ENCODE results near the gene BTBD2. TPM values are rescaled to one million over a fixed set of nuclear protein-coding genes. Genes with fewer than 3 reads are reported as not detected.

BTBD2 gene
- total RNA-seq, 1 experiment from 2014 or later, result 52.2 TPM

DNA sequence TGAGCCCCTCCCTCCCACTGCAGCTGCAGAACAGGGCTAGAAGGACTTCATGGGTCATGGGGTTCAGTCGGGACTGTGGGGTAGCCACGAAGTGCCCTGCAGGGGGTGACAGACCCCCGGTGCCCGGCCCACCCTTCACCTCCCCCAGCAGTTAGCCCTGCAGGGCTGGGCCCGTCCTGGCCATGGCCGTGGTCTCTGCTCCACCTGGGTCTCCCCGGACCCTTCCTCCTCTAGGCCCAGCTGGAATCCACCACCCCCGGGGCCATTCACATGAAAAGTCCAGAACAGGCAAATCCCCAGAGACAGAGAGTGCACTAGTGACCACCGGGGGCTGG, 18.3 kb upstream of the BTBD2 start:
- CTCF ChIA-PET, result no interaction called here
- intact Hi-C loops (cut with micrococcal nuclease; ENCODE audit: unreplicated experiment), result no loop called here
- no peaks in the 10 kb centered on the region for H3K36me3 ChIP-seq (ENCODE audit: control insufficient read depth, insufficient read depth, low read length)
- Mint-ChIP-seq H3K4me1 (ENCODE audit: low read depth, unreplicated experiment) (no peaks in the 10 kb centered on the region), H3K27me3 (ENCODE audit: insufficient read depth, unreplicated experiment) (no peaks in the 10 kb centered on the region), H3K36me3 (ENCODE audit: insufficient read depth, unreplicated experiment) (peaks cover 26% of the 10 kb centered on the region), H3K27ac (ENCODE audit: unreplicated experiment) (no peak overlapping the region), H3K9me3 (ENCODE audit: unreplicated experiment) (no peaks in the 10 kb centered on the region), H3K4me3 (ENCODE audit: unreplicated experiment) (no peak overlapping the region)
- no peaks in the 10 kb centered on the region for H3K27me3 ChIP-seq (replicated peaks; ENCODE audit: control insufficient read depth, insufficient read depth, low read length)
- POLR2A ChIA-PET, result interaction anchor here (0.5 kb wide), 1 partner anchor 23 kb away, joined by 3 read pairs; no protein-coding TSS in a partner anchor
- BruUV-seq (replicated peaks), result no TSS peak
- peaks cover 9% of the 10 kb centered on the region for H3K9me3 ChIP-seq
- H3K4me3 ChIP-seq (ENCODE audit: low read depth, low read length), result no peak overlapping the region
- no peaks in the 10 kb centered on the region for H3K4me1 ChIP-seq
- peak in 1 of 2 experiments; percentile 21 for DNase-seq
- TF ChIP-seq, protein P1, sequence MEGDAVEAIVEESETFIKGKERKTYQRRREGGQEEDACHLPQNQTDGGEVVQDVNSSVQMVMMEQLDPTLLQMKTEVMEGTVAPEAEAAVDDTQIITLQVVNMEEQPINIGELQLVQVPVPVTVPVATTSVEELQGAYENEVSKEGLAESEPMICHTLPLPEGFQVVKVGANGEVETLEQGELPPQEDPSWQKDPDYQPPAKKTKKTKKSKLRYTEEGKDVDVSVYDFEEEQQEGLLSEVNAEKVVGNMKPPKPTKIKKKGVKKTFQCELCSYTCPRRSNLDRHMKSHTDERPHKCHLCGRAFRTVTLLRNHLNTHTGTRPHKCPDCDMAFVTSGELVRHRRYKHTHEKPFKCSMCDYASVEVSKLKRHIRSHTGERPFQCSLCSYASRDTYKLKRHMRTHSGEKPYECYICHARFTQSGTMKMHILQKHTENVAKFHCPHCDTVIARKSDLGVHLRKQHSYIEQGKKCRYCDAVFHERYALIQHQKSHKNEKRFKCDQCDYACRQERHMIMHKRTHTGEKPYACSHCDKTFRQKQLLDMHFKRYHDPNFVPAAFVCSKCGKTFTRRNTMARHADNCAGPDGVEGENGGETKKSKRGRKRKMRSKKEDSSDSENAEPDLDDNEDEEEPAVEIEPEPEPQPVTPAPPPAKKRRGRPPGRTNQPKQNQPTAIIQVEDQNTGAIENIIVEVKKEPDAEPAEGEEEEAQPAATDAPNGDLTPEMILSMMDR (IDR thresholded peaks at IDR 0.05; ENCODE audit: insufficient read depth in 1 of 2, low read depth in 1 of 2, low read length in 1 of 2, severe bottlenecking in 1 of 2, unreplicated experiment in 1 of 2), result no peak

GRCh38 chr19:2033115-2033824, 17.8 kb upstream of the BTBD2 start:
- H3K27me3 ChIP-seq (replicated peaks; ENCODE audit: control insufficient read depth, insufficient read depth, low read length), result no peaks in the 10 kb centered on the region
- POLR2A ChIA-PET, result interaction anchor here (0.5 kb wide), 1 partner anchor 22 kb away, joined by 3 read pairs; no protein-coding TSS in a partner anchor
- CTCF ChIA-PET, result no interaction called here
- Mint-ChIP-seq H3K27me3 (ENCODE audit: insufficient read depth, unreplicated experiment) (no peaks in the 10 kb centered on the region), H3K36me3 (ENCODE audit: insufficient read depth, unreplicated experiment) (peaks cover 22% of the 10 kb centered on the region), H3K27ac (ENCODE audit: unreplicated experiment) (no peak overlapping the region), H3K9me3 (ENCODE audit: unreplicated experiment) (no peaks in the 10 kb centered on the region), H3K4me3 (ENCODE audit: unreplicated experiment) (no peak overlapping the region), H3K4me1 (ENCODE audit: low read depth, unreplicated experiment) (no peaks in the 10 kb centered on the region)
- H3K4me3 ChIP-seq (ENCODE audit: low read depth, low read length), result no peak overlapping the region
- peaks cover 9% of the 10 kb centered on the region for H3K9me3 ChIP-seq
- H3K4me1 ChIP-seq, result no peaks in the 10 kb centered on the region
- no peak for DNase-seq
- TF ChIP-seq, protein P1 (IDR thresholded peaks at IDR 0.05; ENCODE audit: insufficient read depth in 1 of 2, low read depth in 1 of 2, low read length in 1 of 2, severe bottlenecking in 1 of 2, unreplicated experiment in 1 of 2), result no peak
- H3K36me3 ChIP-seq (ENCODE audit: control insufficient read depth, insufficient read depth, low read length), result no peaks in the 10 kb centered on the region
- intact Hi-C loops (cut with micrococcal nuclease; ENCODE audit: unreplicated experiment), result no loop called here
- no TSS peak for BruUV-seq (replicated peaks)

DNA sequence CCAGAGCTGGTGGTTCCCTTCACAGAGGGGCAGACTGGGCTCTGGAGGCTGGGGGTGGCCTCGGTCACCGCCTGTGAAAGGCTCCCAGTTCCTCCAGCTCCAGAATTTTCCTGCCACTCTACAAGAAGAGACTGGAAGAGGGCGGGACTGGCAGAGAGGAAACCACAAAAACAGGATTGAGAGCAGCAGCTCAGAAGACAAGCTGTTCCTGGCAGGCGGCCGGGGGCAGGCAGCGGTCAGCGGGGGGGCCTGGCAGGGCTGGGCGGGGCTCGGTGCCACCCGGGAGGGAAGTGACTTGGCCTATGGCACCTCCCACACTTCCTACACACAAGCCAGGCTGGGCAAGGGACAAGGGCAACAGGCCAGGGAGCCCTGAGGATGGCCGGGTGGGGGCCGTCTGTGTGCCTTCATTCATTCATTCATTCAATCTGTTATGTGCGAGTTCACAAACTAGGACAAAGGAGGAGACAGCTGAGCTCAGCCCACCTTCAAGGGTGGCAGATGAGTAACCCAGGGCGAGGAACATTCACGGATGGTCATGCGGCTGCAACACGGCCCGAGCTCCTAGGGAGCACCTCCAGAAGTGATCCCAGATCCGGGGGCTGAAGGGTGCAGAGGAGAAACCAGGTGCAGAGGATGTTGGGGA, 16.9 kb upstream of the BTBD2 start:
- H3K4me1 ChIP-seq, result no peaks in the 10 kb centered on the region
- intact Hi-C loops (cut with micrococcal nuclease; ENCODE audit: unreplicated experiment), result no loop called here
- no peaks in the 10 kb centered on the region for H3K27me3 Mint-ChIP-seq (ENCODE audit: insufficient read depth, unreplicated experiment)
- DNase-seq, result no peak
- peaks cover 15% of the 10 kb centered on the region for H3K36me3 Mint-ChIP-seq (ENCODE audit: insufficient read depth, unreplicated experiment)
- no peaks in the 10 kb centered on the region for H3K9me3 Mint-ChIP-seq (ENCODE audit: unreplicated experiment)
- no TSS peak for BruUV-seq (replicated peaks)
- H3K27ac Mint-ChIP-seq (ENCODE audit: unreplicated experiment), result no peak overlapping the region
- no peaks in the 10 kb centered on the region for H3K27me3 ChIP-seq (replicated peaks; ENCODE audit: control insufficient read depth, insufficient read depth, low read length)
- POLR2A ChIA-PET, result no interaction called here
- H3K4me3 Mint-ChIP-seq (ENCODE audit: unreplicated experiment), result no peak overlapping the region
- H3K36me3 ChIP-seq (ENCODE audit: control insufficient read depth, insufficient read depth, low read length), result no peaks in the 10 kb centered on the region
- peaks cover 9% of the 10 kb centered on the region for H3K9me3 ChIP-seq
- no peaks in the 10 kb centered on the region for H3K4me1 Mint-ChIP-seq (ENCODE audit: low read depth, unreplicated experiment)
- TF ChIP-seq, protein P1 (IDR thresholded peaks at IDR 0.05; ENCODE audit: insufficient read depth in 1 of 2, low read depth in 1 of 2, low read length in 1 of 2, severe bottlenecking in 1 of 2, unreplicated experiment in 1 of 2), result no peak
- H3K4me3 ChIP-seq (ENCODE audit: low read depth, low read length), result no peak overlapping the region
- CTCF ChIA-PET, result no interaction called here

All from Caco-2 (cell line).